Eye (tissue), 1 donor: ENCODE results near the gene CDC42EP1.
"Not testable (repeated sequence)": the region's sequence is repeated elsewhere in the genome, so short reads cannot be mapped to it uniquely, and the experiment has no call there.

Source experiments
- DNase-seq: peaks from one replicate; pipeline ENCODE4 v3.0.0-alpha.2; 2015

The CDC42EP1 gene

DNA sequence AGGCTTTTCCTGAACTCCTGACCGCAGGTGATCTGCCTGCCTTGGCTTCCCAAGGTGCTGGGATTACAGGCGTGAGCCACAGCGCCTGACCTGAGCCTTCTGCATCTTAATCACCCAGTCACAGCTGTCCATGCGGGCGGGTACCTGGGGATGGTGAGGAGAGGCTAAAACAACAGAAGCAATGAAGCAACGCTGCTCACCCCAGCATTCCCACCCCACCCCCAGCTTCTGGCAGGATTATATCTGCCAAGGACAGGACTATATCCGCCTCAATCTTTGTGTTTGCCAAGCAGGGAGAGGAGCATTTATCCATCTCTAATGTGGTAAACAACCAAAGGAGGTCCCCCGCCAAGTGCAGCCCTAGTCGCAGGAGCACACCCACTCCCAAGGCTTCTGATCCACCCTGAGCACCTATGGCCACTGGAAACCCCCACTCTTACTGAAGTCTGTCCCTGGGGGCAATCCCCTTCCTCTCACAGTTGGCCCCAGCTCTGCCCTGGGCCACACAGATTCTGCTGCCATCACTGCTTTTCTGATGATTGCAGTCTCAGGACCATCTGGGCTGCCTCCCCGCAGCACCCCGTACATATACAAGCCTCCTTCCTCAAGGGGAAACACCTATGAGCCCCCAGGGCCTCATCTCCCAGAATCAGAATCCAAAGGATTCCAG, 28.4 kb downstream of the CDC42EP1 start:
- no peak for DNase-seq

DNA sequence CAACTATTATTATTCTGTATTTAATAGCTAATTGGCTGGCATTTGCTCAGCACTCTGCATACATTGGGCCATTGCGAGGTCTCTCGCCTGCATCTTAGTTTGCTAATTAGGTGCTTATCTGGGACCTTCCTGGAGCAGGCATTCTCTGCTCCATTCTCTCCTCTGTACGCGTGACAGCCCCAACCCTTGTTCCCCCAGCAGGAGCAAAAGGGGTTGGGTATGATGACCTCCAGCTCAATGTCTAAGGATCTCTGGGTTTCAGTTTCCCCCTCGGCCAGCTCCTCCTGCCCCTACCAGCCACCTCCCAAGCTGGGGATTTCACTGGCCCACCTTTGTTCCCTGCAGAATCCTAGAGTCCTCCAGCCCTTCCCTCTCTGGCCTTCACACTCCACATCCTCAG, 29.4 kb downstream of the CDC42EP1 start:
- DNase-seq: no peak

DNA sequence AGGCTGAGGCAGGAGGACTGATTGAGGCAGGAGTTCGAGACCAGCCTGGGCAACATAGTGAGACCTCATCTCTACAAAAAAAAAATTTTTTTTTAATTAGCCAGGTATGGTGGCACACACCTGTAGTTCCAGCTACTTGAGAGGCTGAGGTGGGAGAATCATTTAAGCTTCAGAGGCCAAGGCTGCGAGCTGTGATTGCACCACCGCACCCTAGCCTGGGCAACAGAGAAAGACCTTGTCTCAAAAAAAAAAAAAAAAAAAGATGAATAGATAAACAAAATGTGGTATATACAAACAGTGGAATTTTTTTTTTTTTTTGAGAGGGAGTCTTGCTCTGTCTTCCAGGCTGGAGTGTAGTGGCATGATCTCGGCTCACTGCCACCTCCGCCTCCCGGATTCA, 30.8 kb downstream of the CDC42EP1 start:
- not testable (repeated sequence) for DNase-seq

DNA sequence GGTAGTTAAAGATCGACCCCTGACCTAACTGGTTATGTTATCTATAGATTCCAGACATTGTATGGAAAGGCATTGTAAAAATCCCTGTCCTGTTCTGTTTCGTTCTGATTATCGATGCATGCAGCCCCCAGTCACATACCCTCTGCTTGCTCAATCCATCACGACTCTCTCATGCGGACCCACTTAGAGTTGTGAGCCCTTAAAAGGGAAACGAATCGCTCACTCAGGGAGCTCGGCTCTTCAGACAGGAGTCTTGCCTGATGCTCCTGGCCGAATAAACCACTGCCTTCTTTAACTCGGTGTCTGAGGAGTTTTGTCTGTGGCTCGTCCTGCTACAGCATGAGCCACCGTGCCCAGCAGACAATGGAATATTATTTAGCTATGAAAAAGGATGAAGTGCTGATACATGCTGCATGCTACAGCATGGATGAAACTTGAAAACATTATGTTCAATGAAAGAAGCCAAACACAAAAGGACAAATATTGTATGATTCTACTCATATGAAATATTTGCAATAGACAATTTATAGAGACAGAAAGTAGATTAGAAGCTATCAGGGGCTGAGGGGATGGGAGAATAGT, 31.6 kb downstream of the CDC42EP1 start:
- no peak for DNase-seq

DNA sequence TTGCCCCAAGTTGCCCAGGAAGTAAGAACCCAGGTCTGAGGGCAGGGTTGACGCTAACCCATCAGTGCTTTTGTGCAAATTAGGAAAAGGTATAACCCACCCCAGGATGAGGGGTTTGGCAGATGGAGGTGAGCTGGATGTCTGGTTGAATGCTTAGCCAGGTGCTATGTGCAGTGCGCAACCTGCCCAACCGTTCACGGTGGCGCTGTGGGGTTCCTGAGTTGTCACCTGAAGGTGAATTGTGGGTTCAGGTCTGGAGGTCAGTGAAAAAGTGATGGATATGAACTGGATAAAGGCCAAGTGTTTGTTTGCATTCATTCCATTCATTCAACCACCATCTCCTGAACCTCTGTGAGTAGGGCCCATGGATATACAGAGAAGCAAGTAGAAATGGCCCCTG, 34.0 kb downstream of the CDC42EP1 start:
- no peak for DNase-seq

DNA sequence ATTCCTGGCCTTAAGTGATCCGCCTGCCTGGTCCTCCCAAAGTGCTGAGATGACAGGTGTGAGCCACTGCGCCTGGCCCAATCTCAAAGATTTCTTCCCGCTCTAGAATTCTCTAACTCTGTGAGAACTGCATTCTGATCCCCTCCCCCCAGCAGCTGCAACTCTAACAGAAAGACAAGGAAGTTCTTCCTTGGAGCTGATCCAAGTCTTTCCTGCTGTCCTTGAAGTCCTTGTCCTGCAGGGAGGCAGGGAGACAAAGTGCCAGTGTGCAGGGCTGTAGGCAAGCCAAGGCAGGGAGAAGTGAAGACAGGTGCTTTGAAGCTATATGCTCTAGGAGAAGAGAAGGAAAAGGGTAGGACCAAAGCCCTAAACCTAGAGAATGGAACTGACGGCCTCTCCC, 38.9 kb downstream of the CDC42EP1 start:
- DNase-seq: no peak

DNA sequence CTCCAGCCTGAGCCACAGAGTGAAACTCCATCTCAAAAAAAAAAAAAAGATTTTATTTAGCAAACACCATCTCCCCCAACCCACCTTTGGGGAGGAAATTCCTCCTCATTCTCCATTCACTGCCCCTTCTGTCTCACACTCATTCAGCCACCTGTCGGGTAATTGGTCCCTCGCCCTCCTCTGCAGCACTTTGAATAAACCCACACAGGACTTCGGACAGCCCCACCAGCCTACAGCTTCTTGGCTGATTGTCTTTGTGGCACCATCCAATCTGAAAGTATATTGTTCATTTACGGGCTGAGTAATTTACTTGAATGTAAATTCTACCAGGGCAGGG, 40.9 kb downstream of the CDC42EP1 start:
- no peak for DNase-seq

DNA sequence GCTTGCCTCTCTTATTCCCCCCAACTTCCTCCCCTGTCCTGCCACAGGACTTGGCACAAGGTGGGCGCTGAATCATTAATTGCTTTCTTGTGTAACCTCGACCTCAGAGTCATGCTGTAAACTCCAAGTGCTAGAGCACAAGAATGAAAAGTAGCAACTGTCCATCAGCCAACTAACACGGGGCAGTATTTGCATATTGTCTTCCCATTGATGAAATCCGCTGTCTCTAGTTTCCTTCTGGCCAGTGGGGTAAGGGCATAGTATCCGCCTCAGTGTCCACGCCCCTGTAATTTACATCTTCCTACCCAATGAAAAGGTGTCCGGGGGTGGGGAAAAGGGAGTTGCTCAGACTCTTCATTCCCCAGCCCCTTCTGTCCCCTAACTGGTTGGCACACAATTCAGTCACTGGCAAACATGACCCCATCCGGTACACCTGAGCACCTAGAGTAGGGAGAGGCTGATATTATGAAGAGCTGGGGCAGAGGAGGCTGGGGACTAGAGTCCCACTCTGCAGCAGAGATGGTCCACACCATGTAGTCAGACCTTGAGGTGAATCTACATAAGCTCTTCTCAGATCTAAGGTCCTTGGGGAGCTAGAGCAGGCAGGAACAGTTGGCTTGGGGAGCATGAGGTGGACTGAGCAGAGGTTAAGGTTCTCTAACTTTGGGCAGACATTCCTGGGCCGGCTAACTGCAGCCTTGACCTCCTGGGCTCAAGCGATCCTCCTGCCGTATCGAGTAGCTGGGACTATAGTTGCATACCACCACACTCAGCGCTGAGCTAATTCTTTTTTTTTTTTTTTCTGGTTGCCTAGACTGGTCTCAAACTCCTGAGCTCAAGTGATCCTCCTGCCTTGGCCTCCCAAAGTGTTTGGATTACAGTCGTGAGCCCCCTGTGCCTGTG, 41.5 kb downstream of the CDC42EP1 start:
- peak; percentile 42 for DNase-seq

DNA sequence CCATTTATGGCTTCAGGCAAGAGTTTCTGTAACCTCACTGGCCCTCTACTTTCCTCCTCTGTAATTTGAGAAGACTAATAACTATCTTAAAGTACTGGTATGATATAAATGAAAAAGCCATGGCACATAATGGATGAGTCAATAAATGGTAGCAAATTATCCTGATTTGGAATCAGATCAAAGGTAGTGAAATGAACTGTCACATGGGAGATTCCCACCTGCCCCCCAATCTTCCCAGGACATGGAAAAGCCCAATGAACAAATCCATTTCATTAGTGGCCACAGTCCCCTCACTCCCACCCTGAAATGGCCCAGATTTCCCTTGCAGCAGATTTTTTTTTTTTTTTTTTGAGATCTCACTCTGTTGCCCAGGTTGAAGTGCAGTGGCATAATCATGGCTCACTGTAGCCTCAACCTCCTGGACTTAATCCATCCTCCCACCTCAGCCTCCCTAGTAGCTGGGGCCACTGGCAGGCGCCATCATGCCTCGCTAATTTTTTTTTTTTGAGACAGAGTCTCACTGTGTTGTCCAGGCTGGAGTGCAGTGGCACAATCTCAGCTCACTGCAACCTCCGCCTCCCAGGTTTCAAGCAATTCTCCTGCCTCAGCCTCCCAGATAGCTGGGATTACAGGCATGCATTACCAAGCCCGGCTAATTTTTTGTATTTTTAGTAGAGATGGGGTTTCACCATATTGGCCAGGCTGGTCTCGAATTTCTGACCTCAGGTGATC, 42.4 kb downstream of the CDC42EP1 start:
- DNase-seq: not testable (repeated sequence)

DNA sequence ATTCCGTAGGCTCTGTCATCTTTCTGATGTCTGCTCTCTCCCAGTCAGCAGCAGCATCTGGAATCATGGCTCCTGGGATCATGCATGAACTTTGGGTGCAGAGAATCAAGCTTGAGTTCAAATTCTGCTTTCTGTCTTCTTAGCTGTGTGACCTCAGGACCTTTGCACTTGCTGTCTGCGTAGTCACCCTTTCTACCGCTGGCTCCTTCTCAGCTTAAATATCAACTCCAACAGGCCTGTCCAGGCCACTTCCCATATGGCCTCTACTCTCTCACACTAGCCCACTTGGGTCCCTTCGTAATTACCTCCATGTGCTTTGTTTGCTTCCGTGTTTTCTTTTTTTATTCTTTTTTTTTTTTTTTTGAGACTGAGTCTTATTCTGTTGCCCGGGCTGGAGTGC, 43.8 kb downstream of the CDC42EP1 start:
- no peak for DNase-seq

DNA sequence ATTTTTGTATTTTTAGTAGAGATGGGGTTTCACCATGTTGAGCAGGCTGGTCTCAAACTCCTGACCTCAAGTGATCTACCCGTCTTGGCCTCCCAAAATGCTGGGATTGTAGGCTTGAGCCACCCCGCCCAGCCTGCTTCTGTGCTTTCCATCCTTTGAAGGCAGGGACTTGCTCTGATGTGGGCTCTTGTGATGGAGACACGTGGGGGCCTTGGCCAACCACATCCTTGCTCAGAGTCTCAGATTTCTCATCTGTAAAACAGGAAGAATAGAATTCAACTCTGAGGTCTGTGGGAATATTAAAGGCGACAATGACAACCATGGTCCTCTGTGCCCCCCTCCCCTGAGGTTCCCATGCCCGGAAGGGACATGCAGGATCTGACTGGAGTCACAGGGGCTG, 44.6 kb downstream of the CDC42EP1 start:
- DNase-seq: no peak

DNA sequence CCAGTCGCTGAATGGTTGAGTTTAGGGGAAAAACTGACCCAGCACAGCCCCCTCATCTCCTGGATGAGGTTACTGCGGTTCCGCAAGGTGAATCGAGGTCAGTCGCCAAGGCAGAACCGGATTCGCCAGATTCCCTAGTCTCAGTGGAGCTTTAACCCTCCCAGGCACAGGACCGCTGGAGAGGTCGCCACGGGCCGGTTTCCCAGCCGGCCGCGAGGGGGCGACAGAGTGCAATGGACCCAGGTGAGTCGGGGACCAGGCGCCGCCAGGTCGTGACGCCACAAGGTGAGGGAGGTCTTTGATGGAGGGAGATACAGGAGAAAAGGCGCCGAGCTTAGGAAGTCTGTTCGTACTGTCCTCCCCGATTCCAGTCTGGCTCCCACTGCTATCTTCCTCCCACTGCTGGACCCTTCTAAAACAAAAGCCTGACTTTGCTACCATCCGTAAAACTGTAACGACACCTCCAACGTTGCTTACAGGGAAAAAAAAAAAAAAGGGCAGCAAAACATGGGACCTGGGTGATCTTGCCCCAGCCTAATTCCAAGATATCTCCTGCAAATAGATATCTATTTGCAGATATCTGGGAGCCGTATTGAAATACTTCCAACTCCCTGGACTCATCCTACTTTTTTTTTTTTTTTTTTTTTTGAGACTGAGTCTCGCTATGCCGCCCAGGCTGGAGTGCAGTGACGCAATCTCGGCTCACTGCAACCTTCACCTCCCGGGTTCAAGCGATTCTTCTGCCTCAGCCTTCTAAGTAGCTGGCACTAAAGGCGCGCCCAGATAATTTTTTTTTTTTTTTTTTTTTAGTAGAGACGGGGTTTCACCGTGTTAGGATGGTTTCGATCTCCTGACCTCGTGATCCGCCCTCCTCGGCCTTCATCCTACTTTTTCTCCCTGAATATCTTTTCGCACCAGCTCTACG, 47.0 kb downstream of the CDC42EP1 start:
- DNase-seq: peak; percentile 91

DNA sequence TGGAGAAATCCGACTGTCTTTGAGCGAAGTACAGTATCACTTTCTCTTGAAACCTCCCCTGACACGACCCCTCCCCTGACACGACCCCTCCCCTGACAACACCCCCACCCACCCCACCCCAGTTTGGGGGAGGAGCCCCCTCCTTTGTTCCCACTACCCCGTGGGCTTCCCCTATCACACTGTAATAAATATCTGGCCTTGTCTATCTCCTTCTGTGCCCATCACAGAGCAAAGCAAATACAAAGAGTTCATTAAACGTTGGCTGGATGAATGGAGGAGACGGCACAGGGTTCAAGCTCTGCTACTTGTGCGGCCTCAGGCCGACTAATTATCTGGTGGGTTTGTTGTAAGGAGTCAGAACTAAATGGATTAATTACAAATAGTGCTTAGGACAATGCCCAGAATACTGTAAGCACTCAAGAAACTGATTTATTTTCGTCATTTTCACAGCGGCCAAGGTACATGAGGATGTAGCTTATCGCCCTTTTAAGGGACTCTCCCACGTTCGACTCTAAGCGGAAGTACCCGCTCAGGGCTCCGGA, 47.7 kb downstream of the CDC42EP1 start:
- DNase-seq: no peak

DNA sequence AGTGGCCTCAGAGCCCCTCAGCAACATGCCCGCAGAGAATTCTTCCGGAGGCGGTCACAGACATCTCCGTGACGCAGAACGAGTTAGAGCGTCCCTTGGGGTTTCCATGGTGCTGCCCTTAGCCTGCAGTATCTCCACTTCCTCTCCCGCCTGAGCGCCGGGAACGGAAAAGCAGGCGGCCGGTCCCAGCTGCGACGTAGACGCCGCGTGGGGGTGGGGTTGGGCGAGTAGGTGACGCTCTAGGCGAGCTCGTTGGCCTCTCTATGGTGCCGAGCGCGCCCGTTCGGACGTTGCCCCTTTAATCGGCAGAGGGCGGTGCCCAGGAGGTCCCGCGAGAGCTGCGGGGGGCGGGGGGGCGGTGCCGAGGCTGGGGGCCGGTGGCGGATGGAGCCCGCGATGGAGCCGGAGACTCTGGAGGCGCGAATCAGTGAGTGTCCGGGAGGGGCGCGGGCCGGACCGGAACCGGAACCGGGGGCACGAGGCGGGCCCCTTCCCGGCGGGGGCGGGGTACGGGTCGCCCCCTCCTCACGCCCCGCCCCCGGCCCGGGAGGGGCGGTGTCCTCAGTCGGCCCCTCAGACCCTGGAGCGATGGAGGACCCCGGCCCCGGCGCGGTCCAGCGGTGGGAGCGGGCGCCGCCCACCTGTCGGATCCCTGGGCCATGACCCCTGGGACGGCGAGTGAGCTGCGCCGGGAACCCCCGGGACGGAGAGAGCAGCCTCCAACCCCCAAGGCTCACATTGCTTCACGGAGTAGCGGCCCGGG, 48.4 kb downstream of the CDC42EP1 start, which contains the start of gene GGA1:
Gene GGA1 (plus strand): TSS at position 358 of the 763 bp plus-strand sequence. CDS start 27 bp downstream, at position 385.
- peak; percentile 98 for DNase-seq

DNA sequence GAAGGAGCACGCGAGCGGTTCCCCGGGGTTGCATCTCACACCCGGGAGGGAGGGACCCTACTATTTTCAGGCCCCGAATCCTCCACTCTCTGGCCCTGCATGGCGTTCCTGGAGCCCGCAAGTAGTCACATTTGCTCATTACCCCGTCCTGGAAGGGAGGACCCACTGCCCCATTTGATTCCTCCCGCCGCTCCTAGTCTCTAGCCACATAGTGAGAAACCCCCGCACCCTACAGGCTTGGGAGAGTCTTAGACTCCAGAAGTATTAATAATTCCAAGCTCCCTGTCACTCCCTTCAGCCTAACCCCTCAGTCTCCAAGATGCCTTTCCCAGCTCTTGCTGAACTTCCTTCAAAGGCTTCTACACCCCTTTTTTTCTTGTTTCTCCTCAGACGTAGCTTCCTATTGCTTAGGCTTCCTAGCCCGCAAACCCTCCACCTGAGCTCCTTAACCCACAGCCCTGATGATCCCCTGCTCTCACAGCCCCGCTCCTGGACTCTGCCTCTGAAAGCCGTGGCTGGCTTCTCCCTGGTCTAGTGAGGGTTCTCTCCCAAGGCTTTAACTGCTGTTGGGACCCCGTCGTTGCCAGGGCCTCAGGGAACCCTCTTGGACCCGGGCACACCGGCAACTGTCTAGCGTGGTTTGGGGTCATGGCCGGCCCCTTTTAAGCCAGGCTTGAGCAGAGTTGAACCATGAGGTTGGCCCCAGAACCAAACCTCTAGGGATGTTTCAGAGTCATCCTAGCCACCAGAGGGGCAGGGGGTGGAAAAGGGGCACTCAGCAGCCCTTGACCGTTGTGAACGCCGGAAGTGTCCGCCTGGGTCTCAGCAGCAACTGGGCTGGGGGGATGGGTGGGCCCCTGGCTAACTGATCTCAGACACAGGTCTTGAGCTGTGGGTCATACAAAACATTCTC, 49.2 kb downstream of the CDC42EP1 start:
- DNase-seq: no peak

DNA sequence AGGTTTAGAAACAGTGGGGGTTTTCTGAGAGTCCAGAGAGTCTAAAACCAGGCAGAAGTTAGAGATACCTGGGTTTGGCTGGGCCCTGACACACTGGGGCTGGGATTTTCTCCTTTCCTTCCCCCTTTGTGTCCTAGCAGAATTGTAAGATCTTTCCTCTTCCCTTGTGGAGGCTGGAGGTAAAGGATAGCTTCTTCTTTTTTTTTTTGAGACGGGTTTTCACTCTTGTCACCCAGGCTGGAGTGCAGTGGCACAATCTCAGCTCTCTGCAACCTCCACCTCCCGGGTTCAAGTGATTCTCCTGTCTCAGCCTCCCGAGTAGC, 49.8 kb downstream of the CDC42EP1 start:
- DNase-seq: not testable (repeated sequence)

DNA sequence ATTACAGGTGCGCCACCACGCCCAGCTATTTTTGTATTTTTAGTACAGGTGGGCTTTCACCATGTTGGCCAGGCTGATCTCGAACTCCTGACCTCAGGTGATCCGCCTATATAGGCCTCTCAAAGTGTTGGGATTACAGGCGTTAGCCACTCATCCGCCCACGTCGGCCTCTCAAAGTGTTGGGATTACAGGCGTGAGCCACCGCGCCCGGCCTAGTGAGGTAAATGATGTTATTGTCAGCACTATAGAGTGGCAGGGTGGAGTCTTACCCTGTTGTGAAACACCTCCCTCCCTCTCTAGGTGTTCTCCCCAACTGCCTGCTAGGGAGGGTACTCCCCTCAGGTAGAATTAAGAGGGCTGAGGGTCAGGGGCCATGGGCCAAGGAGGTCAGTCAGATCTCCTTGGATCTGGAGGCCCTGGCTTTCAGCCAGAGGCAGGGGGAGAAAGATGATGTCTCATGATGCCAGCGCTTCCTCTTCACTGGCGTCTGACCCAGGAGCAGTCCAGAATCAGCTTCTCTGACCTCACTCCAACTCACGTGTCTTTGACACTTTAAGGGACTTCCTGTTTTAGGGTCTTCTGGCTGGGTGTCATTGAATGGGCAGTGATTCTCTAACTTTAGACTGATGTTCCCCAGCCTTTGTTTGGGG, 50.3 kb downstream of the CDC42EP1 start:
- no peak for DNase-seq

DNA sequence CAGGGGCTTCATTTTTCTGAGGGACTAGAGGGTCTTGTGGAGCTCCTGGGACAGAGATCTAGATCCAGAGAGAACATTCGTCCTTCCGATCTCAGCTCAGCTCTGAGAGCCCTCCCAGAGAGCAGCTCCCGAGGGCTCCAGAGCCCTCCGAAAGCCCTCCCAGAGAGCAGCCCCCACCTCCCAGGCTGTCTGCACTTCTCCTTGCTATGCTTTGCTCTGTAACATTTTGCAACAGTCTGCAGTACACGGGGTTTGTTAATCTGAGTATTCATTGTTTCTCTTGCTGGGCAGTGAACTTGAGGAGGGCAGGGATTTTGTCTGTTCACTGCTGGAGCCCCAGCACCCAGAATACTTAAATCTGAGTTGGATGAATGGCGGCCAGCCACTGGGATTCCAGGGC, 50.9 kb downstream of the CDC42EP1 start:
- DNase-seq: no peak
